Astrocyte (in vitro differentiated cells and primary cell): Measurements from ENCODE around the gene FLT1. TPM values are rescaled to one million over a fixed set of nuclear protein-coding genes. Genes with fewer than 3 reads are reported as not detected.

Experiments
- DNase-seq: peaks from one replicate; pipeline ENCODE4 v3.0.0-alpha.2; 2010; ENCODE audit warnings: low read depth
- FAIRE-seq: peaks from 2 replicates; lab custom pipeline; 2011; peaks lifted over from hg19 to GRCh38; lab: Jason Lieb, UNC
- H2AFZ ChIP-seq: 2 replicates; pipeline ENCODE4 v1.6.0; 2012; ENCODE audit warnings: low read depth, low read length, inconsistent platforms
- H3K27ac ChIP-seq: 2 replicates; pipeline ENCODE4 v1.5.1; 2011; ENCODE audit warnings: low read depth, low read length, inconsistent platforms
- H3K27me3 ChIP-seq: 2 replicates; pipeline ENCODE4 v1.6.0; 2011; ENCODE audit warnings: low read length, inconsistent platforms; ENCODE audit not compliant: insufficient read depth
- H3K36me3 ChIP-seq: 2 replicates; pipeline ENCODE4 v1.5.1; 2011; ENCODE audit warnings: low read length, inconsistent platforms; ENCODE audit not compliant: insufficient read depth
- H3K4me1 ChIP-seq: 2 replicates; pipeline ENCODE4 v1.5.1; 2011; ENCODE audit warnings: low read length, inconsistent platforms; ENCODE audit not compliant: insufficient read depth
- H3K4me2 ChIP-seq: 2 replicates; pipeline ENCODE4 v1.6.0; 2012; ENCODE audit warnings: low read length, inconsistent platforms
- H3K4me3 ChIP-seq: 2 replicates; pipeline ENCODE4 v1.5.1; 2011; ENCODE audit warnings: low read depth, mild to moderate bottlenecking, low read length, inconsistent platforms; ENCODE audit not compliant: insufficient read depth
- H3K79me2 ChIP-seq: 2 replicates; pipeline ENCODE4 v1.6.0; 2012; ENCODE audit warnings: mild to moderate bottlenecking, low read length, inconsistent platforms; ENCODE audit not compliant: insufficient read depth
- H3K9ac ChIP-seq: 2 replicates; pipeline ENCODE4 v1.6.0; 2012; ENCODE audit warnings: mild to moderate bottlenecking, low read length, inconsistent platforms
- H3K9me3 ChIP-seq: 2 replicates; pipeline ENCODE4 v1.5.1; 2012; ENCODE audit warnings: low read depth, mild to moderate bottlenecking, low read length, inconsistent platforms; ENCODE audit not compliant: insufficient read depth
- H4K20me1 ChIP-seq: 2 replicates; pipeline ENCODE4 v1.6.0; 2012; ENCODE audit warnings: low read length, inconsistent platforms; ENCODE audit not compliant: insufficient read depth
- H3K27ac Mint-ChIP-seq: one replicate; pipeline ENCODE4 v1.8.0; 2021; ENCODE audit warnings: mild to moderate bottlenecking, mixed read lengths; ENCODE audit not compliant: unreplicated experiment
- H3K27me3 Mint-ChIP-seq: one replicate; pipeline ENCODE4 v1.8.0; 2021; ENCODE audit warnings: low read depth, mixed read lengths; ENCODE audit not compliant: unreplicated experiment
- H3K36me3 Mint-ChIP-seq: one replicate; pipeline ENCODE4 v1.8.0; 2021; ENCODE audit warnings: low read depth, mixed read lengths; ENCODE audit not compliant: unreplicated experiment
- H3K4me1 Mint-ChIP-seq: one replicate; pipeline ENCODE4 v1.8.0; 2021; ENCODE audit warnings: low read depth, mixed read lengths; ENCODE audit not compliant: unreplicated experiment
- H3K4me3 Mint-ChIP-seq: one replicate; pipeline ENCODE4 v1.8.0; 2021; ENCODE audit warnings: mild to moderate bottlenecking, moderate library complexity, mixed read lengths; ENCODE audit not compliant: unreplicated experiment
- H3K9me3 Mint-ChIP-seq: one replicate; pipeline ENCODE4 v1.8.0; 2021; ENCODE audit warnings: mild to moderate bottlenecking, mixed read lengths; ENCODE audit not compliant: unreplicated experiment
- CTCF ChIP-seq: IDR thresholded peaks from 2 replicates; pipeline ENCODE4 v1.5.1; 2011; ENCODE audit warnings: low read depth, mild to moderate bottlenecking, inconsistent platforms, low read length, moderate library complexity; ENCODE audit not compliant: insufficient read depth
- EZH2 ChIP-seq: IDR thresholded peaks from 2 replicates; pipeline ENCODE4 v1.6.1; 2012; ENCODE audit warnings: mild to moderate bottlenecking, low read length, inconsistent platforms; ENCODE audit not compliant: insufficient read depth
- total RNA-seq: library from RNA; stranded (reverse); gene quantifications from 2 replicates; pipeline ENCODE4 v1.2.1, GENCODE V29; 2021

FLT1 gene
- total RNA-seq, 1 donor from 2014 or later: 7.3 TPM

DNA sequence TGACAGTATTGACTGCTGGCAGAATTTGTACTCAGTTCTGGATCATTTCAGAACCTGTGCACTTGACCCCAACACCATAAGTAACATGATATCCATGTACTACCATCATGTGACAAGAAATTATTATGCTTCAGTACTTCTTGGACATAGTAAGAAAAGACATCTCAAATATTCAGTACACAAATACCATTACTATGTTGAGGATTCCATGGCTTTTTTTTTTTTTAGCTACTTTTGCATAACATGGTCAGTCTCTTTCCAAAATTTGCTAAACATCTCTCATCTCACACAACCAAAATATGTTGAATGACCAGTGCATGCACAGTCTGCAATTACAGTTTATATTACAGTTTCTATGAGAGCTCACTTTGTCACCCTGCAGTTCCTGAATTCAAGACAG is 85.3 kb downstream of the FLT1 start:
- Mint-ChIP-seq H3K4me3 (no peak overlapping the region), H3K4me1 (peaks cover 6% of the 10 kb centered on the region), H3K9me3 (no peaks in the 10 kb centered on the region), H3K27me3 (no peaks in the 10 kb centered on the region), H3K36me3 (peaks cover under 1% of the 10 kb centered on the region), H3K27ac (no peak overlapping the region)
- Histone ChIP-seq H3K4me1 (no peaks in the 10 kb centered on the region), H3K27me3 (no peaks in the 10 kb centered on the region), H2AFZ (no peak overlapping the region), H3K36me3 (no peaks in the 10 kb centered on the region), H3K27ac (no peak overlapping the region), H3K4me3 (no peak overlapping the region), H3K4me2 (no peak overlapping the region), H4K20me1 (no peaks in the 10 kb centered on the region), H3K79me2 (no peaks in the 10 kb centered on the region), H3K9me3 (no peaks in the 10 kb centered on the region), H3K9ac (no peak overlapping the region)
- no peak for TF ChIP-seq EZH2
- TF ChIP-seq CTCF: no peak
- FAIRE-seq: no peak
- no peak for DNase-seq

- peaks cover 6% of the 10 kb centered on the region for H3K4me1 Mint-ChIP-seq
- H3K4me2 ChIP-seq: no peak overlapping the region
Observed at GRCh38 chr13:28408863-28409262, 86.1 kb downstream of the FLT1 start.

More at GRCh38 chr13:28408863-28409262, 86.1 kb downstream of the FLT1 start:
- no peak overlapping the region for H3K9ac ChIP-seq
- Mint-ChIP-seq H3K36me3 (no peaks in the 10 kb centered on the region), H3K4me3 (no peak overlapping the region), H3K9me3 (no peaks in the 10 kb centered on the region), H3K27me3 (no peaks in the 10 kb centered on the region), H3K27ac (no peak overlapping the region)
- H3K4me3 ChIP-seq: no peak overlapping the region
- no peak for FAIRE-seq
- H3K27me3 ChIP-seq: no peaks in the 10 kb centered on the region
- no peaks in the 10 kb centered on the region for H3K9me3 ChIP-seq
- H3K79me2 ChIP-seq: no peaks in the 10 kb centered on the region
- no peak overlapping the region for H3K27ac ChIP-seq
- no peaks in the 10 kb centered on the region for H3K36me3 ChIP-seq
- no peak for DNase-seq
- H4K20me1 ChIP-seq: no peaks in the 10 kb centered on the region
- no peak for TF ChIP-seq EZH2
- no peak for TF ChIP-seq CTCF
- H3K4me1 ChIP-seq: no peaks in the 10 kb centered on the region
- H2AFZ ChIP-seq: no peak overlapping the region
